GM10266 (cell line): ENCODE results near the gene TAS2R1.

Experiments used
- DNase-seq: peaks from one replicate; pipeline ENCODE4 v3.0.0; 2012; ENCODE audit errors: extremely low spot score
- CTCF ChIP-seq: IDR thresholded peaks from 2 replicates; pipeline ENCODE4 v1.5.1; 2012; ENCODE audit warnings: mild to moderate bottlenecking, low read depth; ENCODE audit not compliant: control insufficient read depth, insufficient read depth; ENCODE audit errors: missing control alignments

TAS2R1 gene

GRCh38 chr5:9594913-9595312, 35.2 kb downstream of the TAS2R1 start:
- TF ChIP-seq CTCF: no peak
- no peak for DNase-seq

GRCh38 chr5:9589049-9589835, 40.9 kb downstream of the TAS2R1 start:
- no peak for TF ChIP-seq CTCF
- DNase-seq: no peak

GRCh38 chr5:9588254-9588653, 41.9 kb downstream of the TAS2R1 start:
- no peak for TF ChIP-seq CTCF

GRCh38 chr5:9587135-9587534, 43.0 kb downstream of the TAS2R1 start:
- DNase-seq: no peak

More at GRCh38 chr5:9588254-9588653, 41.9 kb downstream of the TAS2R1 start:
- DNase-seq: no peak

GRCh38 chr5:9582406-9582805, 47.7 kb downstream of the TAS2R1 start:
- TF ChIP-seq CTCF: no peak
- no peak for DNase-seq

More at GRCh38 chr5:9587135-9587534, 43.0 kb downstream of the TAS2R1 start:
- TF ChIP-seq CTCF: no peak
